ENCODE data around the gene RASSF3.

RASSF3 gene

GRCh38 chr12:64669270-64669842 lies 59.1 kb downstream of the RASSF3 start:
- no peak for DNase-seq (ENCODE audit: low read depth in 2 of 2, low spot score in 1 of 2)

GRCh38 chr12:64670019-64670418 lies 59.7 kb downstream of the RASSF3 start:
- no peak for DNase-seq (ENCODE audit: low read depth in 2 of 2, low spot score in 1 of 2)

- no peak for DNase-seq (ENCODE audit: low read depth in 2 of 2, low spot score in 1 of 2)
These were observed 60.8 kb downstream of the RASSF3 start for GRCh38 chr12:64670919-64671639.

GRCh38 chr12:64671681-64672080 lies 61.4 kb downstream of the RASSF3 start:
- DNase-seq (ENCODE audit: low read depth in 2 of 2, low spot score in 1 of 2), result no peak

- DNase-seq (ENCODE audit: low read depth in 2 of 2, low spot score in 1 of 2), result no peak
These were observed 62.7 kb downstream of the RASSF3 start for GRCh38 chr12:64672925-64673409.

- DNase-seq (ENCODE audit: low read depth in 2 of 2, low spot score in 1 of 2), result no peak
These were observed 63.3 kb downstream of the RASSF3 start for GRCh38 chr12:64673490-64674169.

- DNase-seq (ENCODE audit: low read depth in 2 of 2, low spot score in 1 of 2), result no peak
These were observed 64.2 kb downstream of the RASSF3 start for GRCh38 chr12:64674367-64674922.

GRCh38 chr12:64675795-64676194 lies 65.5 kb downstream of the RASSF3 start:
- DNase-seq (ENCODE audit: low read depth in 2 of 2, low spot score in 1 of 2), result no peak

- no peak for DNase-seq (ENCODE audit: low read depth in 2 of 2, low spot score in 1 of 2)
These were observed 68.0 kb downstream of the RASSF3 start for GRCh38 chr12:64678248-64678647.

GRCh38 chr12:64678835-64679234 lies 68.5 kb downstream of the RASSF3 start:
- DNase-seq (ENCODE audit: low read depth in 2 of 2, low spot score in 1 of 2), result no peak

- DNase-seq (ENCODE audit: low read depth in 2 of 2, low spot score in 1 of 2), result peak in 1 of 2 donors; percentile 36
These were observed 69.2 kb downstream of the RASSF3 start for GRCh38 chr12:64679487-64680001.

- DNase-seq (ENCODE audit: low read depth in 2 of 2, low spot score in 1 of 2), result no peak
These were observed 69.9 kb downstream of the RASSF3 start for GRCh38 chr12:64680235-64680634.

GRCh38 chr12:64681200-64682052 lies 71.1 kb downstream of the RASSF3 start:
- DNase-seq (ENCODE audit: low read depth in 2 of 2, low spot score in 1 of 2), result no peak

- DNase-seq (ENCODE audit: low read depth in 2 of 2, low spot score in 1 of 2), result no peak
These were observed 72.4 kb downstream of the RASSF3 start for GRCh38 chr12:64682572-64683277.

- no peak for DNase-seq (ENCODE audit: low read depth in 2 of 2, low spot score in 1 of 2)
These were observed 73.7 kb downstream of the RASSF3 start for GRCh38 chr12:64683816-64684543.

GRCh38 chr12:64685050-64685449 lies 74.8 kb downstream of the RASSF3 start:
- no peak for DNase-seq (ENCODE audit: low read depth in 2 of 2, low spot score in 1 of 2)

- no peak for DNase-seq (ENCODE audit: low read depth in 2 of 2, low spot score in 1 of 2)
These were observed 75.3 kb downstream of the RASSF3 start for GRCh38 chr12:64685605-64686004.

GRCh38 chr12:64687816-64688215 lies 77.5 kb downstream of the RASSF3 start:
- no peak for DNase-seq (ENCODE audit: low read depth in 2 of 2, low spot score in 1 of 2)

- DNase-seq (ENCODE audit: low read depth in 2 of 2, low spot score in 1 of 2), result no peak
These were observed 77.9 kb downstream of the RASSF3 start for GRCh38 chr12:64688219-64688618.
